Hindlimb muscle (tissue), 1 donor: ENCODE results near the gene HARS2. TPM values are rescaled to one million over a fixed set of nuclear protein-coding genes. Genes with fewer than 3 reads are reported as not detected.
"Not testable (repeated sequence)": the region's sequence is repeated elsewhere in the genome, so short reads cannot be mapped to it uniquely, and the experiment has no call there.

Source experiments
- DNase-seq: peaks from one replicate; pipeline ENCODE4 v3.0.0-alpha.2; 2013
- polyA plus RNA-seq: library from polyadenylated mRNA; unstranded; fragments of 120-200 nt; gene quantifications from one replicate; pipeline ENCODE4 v1.2.1, GENCODE V29; 2013; ENCODE audit not compliant: insufficient read length

The HARS2 gene
- polyA plus RNA-seq, 1 donor = 24.7 TPM

DNA sequence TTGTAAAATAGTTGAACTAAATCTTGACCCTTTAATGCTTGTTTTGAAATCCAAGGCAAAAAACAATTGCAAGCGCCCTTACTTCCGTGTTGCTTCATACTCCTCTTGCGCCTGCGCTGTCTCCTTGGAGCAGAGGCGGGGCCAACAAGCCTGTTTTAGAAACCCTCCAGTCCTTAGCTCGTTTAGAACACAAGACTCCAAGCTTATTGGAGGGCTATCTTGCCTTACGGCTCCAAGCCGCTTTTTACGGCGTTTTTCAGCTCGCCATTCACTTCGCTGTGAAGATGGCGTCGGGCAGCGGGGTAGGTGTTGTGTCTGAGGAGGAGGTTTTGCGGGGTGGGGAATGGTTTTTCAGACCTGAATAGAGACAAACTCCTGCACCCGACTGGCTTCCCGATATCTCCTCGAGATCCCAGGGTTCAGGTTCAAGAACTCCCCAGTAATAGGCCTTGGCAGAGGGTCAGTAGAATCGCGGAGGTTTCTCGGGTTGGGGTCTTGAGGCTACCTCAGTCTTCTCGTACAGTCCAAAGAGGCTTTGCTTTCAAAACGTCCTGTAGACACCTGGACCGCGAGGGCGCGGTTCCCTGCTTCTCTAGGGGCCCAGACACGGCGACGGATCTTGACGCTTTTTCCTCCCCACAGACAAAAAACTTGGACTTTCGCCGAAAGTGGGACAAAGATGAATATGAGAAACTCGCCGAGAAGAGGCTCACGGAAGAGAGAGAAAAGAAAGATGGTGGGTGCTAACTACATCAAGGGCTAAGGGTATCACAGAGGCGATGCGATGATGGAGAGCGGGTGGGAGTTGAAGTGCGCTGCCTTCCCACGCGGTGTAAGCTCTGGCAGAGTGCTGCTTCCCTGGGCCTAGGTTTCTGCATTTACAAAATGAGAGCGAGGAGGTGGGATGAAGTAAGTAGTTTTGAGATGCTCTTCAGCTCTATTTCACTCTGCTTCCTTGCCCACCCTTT lies 9.2 kb downstream of the HARS2 start, which contains the start of gene ZMAT2:
ZMAT2 (plus strand) TSS at position 271 of the 968 bp plus-strand sequence; CDS start at position 285, 14 bp downstream.
- peak; percentile 94 for DNase-seq

- no peak for DNase-seq
These were observed 16.6 kb downstream of the HARS2 start for GRCh38 chr5:140707812-140708211.

DNA sequence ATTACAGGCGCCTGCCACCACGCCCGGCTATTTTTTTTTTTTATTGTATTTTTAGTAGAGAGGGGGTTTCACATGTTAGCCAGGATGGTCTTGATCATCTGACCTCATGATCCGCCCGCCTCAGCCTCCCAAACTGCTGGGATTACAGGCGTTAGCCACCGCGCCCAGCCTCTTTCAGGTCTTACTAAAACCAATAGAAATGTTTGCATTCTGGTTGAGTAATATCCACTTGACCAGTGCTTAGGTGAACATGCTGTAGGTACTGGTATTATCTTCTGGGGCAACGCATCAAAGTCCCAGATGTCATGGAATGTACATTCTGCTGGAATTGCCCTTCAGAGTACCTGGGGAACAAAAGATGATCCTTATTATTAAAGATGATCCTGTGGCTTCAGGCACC lies 17.5 kb downstream of the HARS2 start:
- not testable (repeated sequence) for DNase-seq

DNA sequence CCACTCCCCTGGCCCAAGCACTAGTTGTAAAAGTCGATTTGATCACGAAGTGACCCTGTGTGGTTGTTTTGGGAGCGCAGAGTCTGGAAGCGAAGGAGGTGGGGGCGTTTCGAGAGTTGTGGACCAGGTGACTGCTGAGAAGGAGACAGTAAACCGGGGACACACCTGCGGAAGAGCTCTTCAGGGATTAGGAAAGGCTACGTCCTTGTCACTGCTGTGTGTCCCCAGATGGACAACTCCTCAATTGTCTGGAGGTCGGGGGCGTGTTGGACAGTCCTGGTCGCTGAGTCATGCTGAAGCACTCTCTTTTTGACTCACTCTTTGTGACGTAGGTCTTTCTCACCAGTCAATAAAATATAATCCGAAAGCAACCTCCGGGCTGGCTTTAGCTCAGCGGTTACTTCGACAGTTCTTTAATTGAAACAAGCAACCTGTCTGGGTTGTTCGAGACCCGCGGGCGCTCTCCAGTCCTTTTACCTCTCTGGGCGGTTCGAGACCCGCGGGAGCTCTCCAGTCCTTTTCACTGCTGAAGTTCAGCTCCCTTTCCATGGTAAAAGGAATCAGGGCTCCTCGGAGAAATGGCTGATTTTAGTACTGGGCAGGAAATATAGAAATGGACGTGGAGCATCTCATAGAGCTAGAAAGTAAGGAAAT lies 19.8 kb downstream of the HARS2 start:
- DNase-seq = peak; percentile 82

DNA sequence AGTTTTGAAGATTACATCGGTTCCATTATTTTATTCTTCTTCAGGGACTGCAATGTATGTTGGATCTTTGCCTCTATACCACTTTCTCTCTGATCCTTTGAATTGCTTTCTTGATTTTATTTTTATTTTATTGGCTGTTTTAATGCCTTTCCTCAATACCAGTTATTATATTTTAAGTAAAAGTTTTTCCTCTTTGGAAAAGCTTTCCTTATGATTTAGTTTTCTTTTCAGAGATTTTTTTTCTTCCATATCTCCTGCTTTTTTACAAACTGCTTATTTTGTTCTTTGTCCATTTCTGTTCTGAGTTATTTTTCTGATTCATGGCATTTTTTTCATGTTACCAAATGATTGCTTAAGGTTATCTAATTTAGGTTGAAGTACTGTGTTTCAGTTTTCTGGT lies 20.5 kb downstream of the HARS2 start:
- DNase-seq = no peak

DNA sequence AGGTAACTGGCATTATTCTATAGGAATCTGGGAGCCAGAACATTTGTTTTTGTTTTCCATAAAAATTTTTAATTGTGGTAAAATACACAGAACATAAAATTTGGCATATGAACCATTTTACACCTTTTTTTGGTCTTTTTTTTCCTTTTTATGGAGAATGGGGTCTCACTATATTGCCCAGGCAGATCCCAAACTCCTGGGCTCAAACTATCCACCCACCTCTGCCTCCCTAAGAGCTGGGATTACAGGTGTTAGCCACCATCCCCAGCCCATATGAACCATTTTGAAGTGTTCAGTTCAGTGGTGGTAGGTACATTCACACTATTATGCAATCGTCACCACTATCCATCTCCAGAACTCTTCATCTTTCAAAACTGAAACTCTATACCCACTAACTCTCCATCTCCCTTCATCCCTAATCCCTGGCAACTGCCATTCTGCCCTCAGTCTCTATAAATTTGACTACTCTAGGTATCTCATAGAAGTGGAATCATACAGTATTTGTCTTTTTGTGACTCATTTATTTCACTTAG lies 22.4 kb downstream of the HARS2 start:
- DNase-seq = no peak

DNA sequence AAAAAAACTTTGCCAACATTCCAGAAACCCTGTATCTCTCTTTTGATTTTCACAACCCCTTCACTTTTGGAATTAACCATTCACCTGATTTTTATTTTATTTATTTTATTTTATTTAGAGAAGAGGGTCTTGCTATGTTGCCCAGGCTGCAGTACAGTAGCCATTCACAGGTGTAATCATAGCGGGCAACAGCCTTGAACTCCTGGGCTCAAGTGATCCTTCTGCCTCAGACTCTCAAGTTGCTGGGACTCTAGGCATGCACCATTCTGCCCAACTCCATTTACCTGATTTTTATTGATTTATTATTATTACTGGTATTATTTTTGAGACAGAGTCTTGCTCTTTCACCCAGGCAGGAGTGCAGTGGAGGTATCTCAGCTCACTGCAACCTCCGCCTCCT lies 25.0 kb downstream of the HARS2 start:
- not testable (repeated sequence) for DNase-seq

GRCh38 chr5:140718266-140718592 lies 27.0 kb downstream of the HARS2 start:
- DNase-seq = no peak

GRCh38 chr5:140720738-140721137 lies 29.5 kb downstream of the HARS2 start:
- DNase-seq = not testable (repeated sequence)

GRCh38 chr5:140721395-140721794 lies 30.1 kb downstream of the HARS2 start:
- not testable (repeated sequence) for DNase-seq

- peak; percentile 18 for DNase-seq
These were observed 34.7 kb downstream of the HARS2 start for GRCh38 chr5:140725799-140726471.

DNA sequence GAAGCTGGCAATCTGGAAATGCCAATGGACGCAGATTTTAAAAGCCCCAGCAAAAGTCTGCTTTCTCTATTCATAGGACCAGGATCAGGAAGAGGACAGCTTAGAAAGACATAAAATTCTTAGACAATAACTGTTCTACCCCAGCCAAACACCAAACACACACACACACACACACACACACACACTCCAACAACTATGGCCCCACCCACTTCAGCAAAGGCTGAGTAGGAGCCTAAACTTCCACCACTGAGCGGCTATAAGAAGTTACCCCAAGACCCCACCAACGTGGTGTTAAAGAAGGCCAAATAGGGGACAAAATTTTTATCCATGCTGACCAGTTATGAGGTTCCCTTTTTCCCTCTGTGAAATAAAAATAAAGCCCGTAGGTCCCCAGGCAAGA lies 41.8 kb downstream of the HARS2 start:
- DNase-seq = no peak

GRCh38 chr5:140734354-140734753 lies 43.1 kb downstream of the HARS2 start:
- no peak for DNase-seq

DNA sequence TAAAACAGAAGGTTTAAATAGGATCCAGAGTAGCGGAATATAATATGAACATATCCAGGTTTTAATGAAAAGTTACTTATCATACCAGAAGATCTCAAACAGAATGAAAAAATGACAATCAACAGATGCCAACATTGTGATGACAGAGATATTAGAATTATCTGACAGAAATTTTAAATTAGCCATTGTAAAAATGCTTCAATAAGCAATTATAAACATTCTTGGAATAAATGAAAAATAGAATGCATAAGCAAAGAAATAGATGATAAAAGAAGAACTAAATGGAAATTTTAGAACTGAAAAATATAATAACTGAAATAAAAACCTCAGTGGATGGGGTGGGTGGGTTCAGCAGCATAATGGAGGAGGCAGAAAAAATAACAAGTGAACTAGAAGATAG lies 46.2 kb downstream of the HARS2 start:
- no peak for DNase-seq

- DNase-seq = no peak
These were observed 50.7 kb downstream of the HARS2 start for GRCh38 chr5:140741967-140742366.

Other genes starting within 250 kb of the HARS2 start
- 8.6 TPM for gene EIF4EBP3, start 143.8 kb upstream of the HARS2 start, polyA plus RNA-seq
- gene SRA1, start 134.0 kb upstream of the HARS2 start, polyA plus RNA-seq = 20.5 TPM
- gene APBB3, start 126.9 kb upstream of the HARS2 start, polyA plus RNA-seq = 28.8 TPM
- 59.9 TPM for gene SLC35A4, start 126.6 kb upstream of the HARS2 start, polyA plus RNA-seq
- gene CD14, start 58.3 kb upstream of the HARS2 start, polyA plus RNA-seq = 30.9 TPM
- 11.0 TPM for gene TMCO6, start 52.0 kb upstream of the HARS2 start, polyA plus RNA-seq
- 57.7 TPM for gene NDUFA2, start 43.8 kb upstream of the HARS2 start, polyA plus RNA-seq
- 104 TPM for gene IK, start 43.6 kb upstream of the HARS2 start, polyA plus RNA-seq
- gene WDR55, start 26.6 kb upstream of the HARS2 start, polyA plus RNA-seq = 14.3 TPM
- not detected for gene DND1, start 17.9 kb upstream of the HARS2 start, polyA plus RNA-seq
- 53.2 TPM for gene HARS1, start 85 bp upstream of the HARS2 start, polyA plus RNA-seq
- 72.8 TPM for gene ZMAT2, start 9.0 kb downstream of the HARS2 start, polyA plus RNA-seq
- not detected for gene PCDHA1, start 94.7 kb downstream of the HARS2 start, polyA plus RNA-seq
- 0.06 TPM for gene PCDHA2, start 103.4 kb downstream of the HARS2 start, polyA plus RNA-seq
- gene PCDHA3, start 109.6 kb downstream of the HARS2 start, polyA plus RNA-seq = 0.18 TPM
- gene PCDHA4, start 115.6 kb downstream of the HARS2 start, polyA plus RNA-seq = 0.12 TPM
- gene PCDHA5, start 130.2 kb downstream of the HARS2 start, polyA plus RNA-seq = not detected
- not detected for gene PCDHA6, start 136.5 kb downstream of the HARS2 start, polyA plus RNA-seq
- 0.19 TPM for gene PCDHA7, start 142.8 kb downstream of the HARS2 start, polyA plus RNA-seq
- gene PCDHA8, start 149.7 kb downstream of the HARS2 start, polyA plus RNA-seq = not detected
- not detected for gene PCDHA9, start 156.9 kb downstream of the HARS2 start, polyA plus RNA-seq
- 0.25 TPM for gene PCDHA10, start 164.4 kb downstream of the HARS2 start, polyA plus RNA-seq
- gene PCDHA11, start 177.5 kb downstream of the HARS2 start, polyA plus RNA-seq = 0.30 TPM
- gene PCDHA12, start 183.9 kb downstream of the HARS2 start, polyA plus RNA-seq = 0.06 TPM
- 0.21 TPM for gene PCDHA13, start 190.7 kb downstream of the HARS2 start, polyA plus RNA-seq
- gene PCDHAC1, start 234.8 kb downstream of the HARS2 start, polyA plus RNA-seq = 0.22 TPM